Naive thymus-derived CD4-positive, alpha-beta T cell (primary cell): ENCODE measurements around the gene GHDC. TPM values are rescaled to one million over a fixed set of nuclear protein-coding genes. Genes with fewer than 3 reads are reported as not detected.

ENCODE experiments used
- ATAC-seq: fragments of 150-1000 bp; cut with Tn5 transposase; 2 replicates; pipeline ENCODE4 v1.10.0; 2021; ENCODE audit warnings: mild to moderate bottlenecking, moderate library complexity
- CTCF ChIA-PET: fragments of 350-600 bp; sonication (Branson Sonifier 250); formaldehyde crosslinking; loops from one replicate; lab custom pipeline; 2021; ENCODE audit warnings: antibody characterized with exemption; lab: Charles Lee
- POLR2A ChIA-PET: fragments of 350-600 bp; sonication (Branson Sonifier 250); formaldehyde crosslinking; loops from one replicate; lab custom pipeline; 2021; ENCODE audit warnings: antibody characterized with exemption, inconsistent platforms; lab: Charles Lee
- DNase-seq, 9 donors: peaks; one replicate each; pipeline versions ENCODE4 v3.0.0 to v3.0.0-alpha.2; 2020 to 2022; ENCODE audit warnings: mixed read lengths in 1 of 9
- H3K27ac ChIP-seq: one replicate; pipeline ENCODE4 v1.7.0; 2013; ENCODE audit warnings: mild to moderate bottlenecking, low read depth, low read length, moderate library complexity
- H3K27me3 ChIP-seq, 2 donors: one replicate each; pipeline ENCODE4 v1.7.0; 2013; ENCODE audit warnings: low read length in 2 of 2, mild to moderate bottlenecking in 2 of 2, moderate library complexity in 2 of 2; ENCODE audit not compliant: control insufficient read depth in 2 of 2, insufficient read depth in 2 of 2
- H3K36me3 ChIP-seq, 3 experiments: 1 replicate in 2 of 3; 2 replicates in 1 of 3; pipeline ENCODE4 v1.7.0; 2013; ENCODE audit warnings: low read length in 3 of 3, mild to moderate bottlenecking in 3 of 3, moderate library complexity in 1 of 3; ENCODE audit not compliant: insufficient read depth in 3 of 3, control insufficient read depth in 2 of 3
- H3K4me1 ChIP-seq, 2 donors: one replicate each; pipeline ENCODE4 v1.7.0; 2013; ENCODE audit warnings: low read length in 2 of 2, mild to moderate bottlenecking in 2 of 2, moderate library complexity in 1 of 2; ENCODE audit not compliant: control insufficient read depth in 2 of 2, insufficient read depth in 2 of 2
- H3K4me3 ChIP-seq: 2 replicates; pipeline ENCODE4 v1.7.0; 2013; ENCODE audit warnings: mild to moderate bottlenecking, low read length
- H3K9me3 ChIP-seq, 3 experiments: 1 replicate in 2 of 3; 2 replicates in 1 of 3; pipeline ENCODE4 v1.7.0; 2013; ENCODE audit warnings: low read length in 3 of 3; ENCODE audit not compliant: control insufficient read depth in 2 of 3
- H3K27ac Mint-ChIP-seq, 9 donors: one replicate each; pipeline ENCODE4 v1.8.0; 2020 to 2022; ENCODE audit warnings: mixed read lengths in 9 of 9, mild to moderate bottlenecking in 8 of 9, moderate library complexity in 5 of 9, inconsistent platforms in 2 of 9
- H3K27me3 Mint-ChIP-seq, 5 donors: one replicate each; pipeline ENCODE4 v1.8.0; 2021 to 2022; ENCODE audit warnings: mixed read lengths in 5 of 5, mild to moderate bottlenecking in 1 of 5
- H3K36me3 Mint-ChIP-seq, 5 donors: one replicate each; pipeline ENCODE4 v1.8.0; 2020 to 2022; ENCODE audit warnings: mixed read lengths in 5 of 5, mild to moderate bottlenecking in 3 of 5, inconsistent platforms in 1 of 5
- H3K4me1 Mint-ChIP-seq, 7 donors: one replicate each; pipeline ENCODE4 v1.8.0; 2020 to 2022; ENCODE audit warnings: mixed read lengths in 7 of 7, mild to moderate bottlenecking in 3 of 7, inconsistent platforms in 1 of 7
- H3K4me3 Mint-ChIP-seq, 10 donors: one replicate each; pipeline ENCODE4 v1.8.0; 2020 to 2022; ENCODE audit warnings: mild to moderate bottlenecking in 10 of 10, mixed read lengths in 10 of 10, moderate library complexity in 6 of 10, inconsistent platforms in 2 of 10
- H3K9me3 Mint-ChIP-seq, 11 donors: one replicate each; pipeline ENCODE4 v1.8.0; 2020 to 2022; ENCODE audit warnings: mixed read lengths in 11 of 11, mild to moderate bottlenecking in 4 of 11, inconsistent platforms in 1 of 11, moderate library complexity in 1 of 11
- intact Hi-C, 2 donors: fragments of 100-400 bp; cut with micrococcal nuclease; formaldehyde crosslinking; loops; one replicate each; pipeline ENCODE4 v1.15.1; 2023
- polyA plus RNA-seq, 2 donors: library from polyadenylated mRNA; unstranded; fragments of 300-500 nt; fragmentation: Illumina TruSeq; gene quantifications; one replicate each; pipeline ENCODE4 v1.2.3, GENCODE V29; 2021
- total RNA-seq, 6 experiments: library from RNA in 5 of 6; stranded (reverse) in 5 of 6; gene quantifications; 1 replicate in 5 of 6; 2 replicates in 1 of 6; pipeline ENCODE4 v1.2.3 and lab custom pipeline; 2021 to 2026

Gene GHDC
- total and polyA plus RNA-seq, 7 experiments from 2014 or later, result 15.2 to 29.8 (median 18.0) TPM

- POLR2A ChIA-PET, result interaction anchor here (1.0 to 1.5 kb wide), 2 partner anchors 15 to 310 kb away, joined by 3 to 6 read pairs; partner anchors contain the start of gene GHDC
- no peak overlapping the region for H3K4me3 ChIP-seq
- no peak for ATAC-seq
- H3K27me3 ChIP-seq, result no peaks in the 10 kb centered on the region
- Mint-ChIP-seq H3K27ac (no peak overlapping the region), H3K27me3 (peaks cover 0 to 37% (median 13%) of the 10 kb centered on the region in 5 donors), H3K9me3 (peaks cover 0 to 2% (median 0%) of the 10 kb centered on the region in 11 donors), H3K4me3 (peak overlapping the region in 6 of 10 donors; percentile 16 to 74 (median 50)), H3K4me1 (peaks cover 10 to 42% (median 34%) of the 10 kb centered on the region in 7 donors), H3K36me3 (peaks cover 0 to 1% (median 0%) of the 10 kb centered on the region in 5 donors)
- H3K27ac ChIP-seq, result no peak overlapping the region
- CTCF ChIA-PET, result no interaction called here
- no peaks in the 10 kb centered on the region for H3K36me3 ChIP-seq
- DNase-seq, result no peak
- H3K4me1 ChIP-seq, result peaks cover 18 to 29% of the 10 kb centered on the region in 2 donors
- intact Hi-C loops, result no loop called here
- no peaks in the 10 kb centered on the region for H3K9me3 ChIP-seq
Observed at GRCh38 chr17:42179335-42179734, 15.0 kb downstream of the GHDC start.

GRCh38 chr17:42178817-42179216, 15.5 kb downstream of the GHDC start:
- DNase-seq (no peak), ATAC-seq (peak; percentile 12)
- Mint-ChIP-seq H3K4me3 (peak overlapping the region in 1 of 10 donors; percentile 21), H3K27ac (no peak overlapping the region), H3K4me1 (peaks cover 8 to 44% (median 32%) of the 10 kb centered on the region in 7 donors), H3K27me3 (peaks cover 0 to 37% (median 13%) of the 10 kb centered on the region in 5 donors), H3K9me3 (peaks cover 0 to 2% (median 0%) of the 10 kb centered on the region in 11 donors), H3K36me3 (peaks cover 0 to 1% (median 0%) of the 10 kb centered on the region in 5 donors)
- H3K27me3 ChIP-seq, result no peaks in the 10 kb centered on the region
- peaks cover 15 to 28% of the 10 kb centered on the region in 2 donors for H3K4me1 ChIP-seq
- H3K9me3 ChIP-seq, result no peaks in the 10 kb centered on the region
- CTCF ChIA-PET, result no interaction called here
- H3K4me3 ChIP-seq, result no peak overlapping the region
- intact Hi-C loops, result no loop called here
- H3K27ac ChIP-seq, result no peak overlapping the region
- no peaks in the 10 kb centered on the region for H3K36me3 ChIP-seq
- POLR2A ChIA-PET, result interaction anchor here (1.0 to 1.5 kb wide), 2 partner anchors 15 to 310 kb away, joined by 3 to 6 read pairs; partner anchors contain the start of gene GHDC

DNA sequence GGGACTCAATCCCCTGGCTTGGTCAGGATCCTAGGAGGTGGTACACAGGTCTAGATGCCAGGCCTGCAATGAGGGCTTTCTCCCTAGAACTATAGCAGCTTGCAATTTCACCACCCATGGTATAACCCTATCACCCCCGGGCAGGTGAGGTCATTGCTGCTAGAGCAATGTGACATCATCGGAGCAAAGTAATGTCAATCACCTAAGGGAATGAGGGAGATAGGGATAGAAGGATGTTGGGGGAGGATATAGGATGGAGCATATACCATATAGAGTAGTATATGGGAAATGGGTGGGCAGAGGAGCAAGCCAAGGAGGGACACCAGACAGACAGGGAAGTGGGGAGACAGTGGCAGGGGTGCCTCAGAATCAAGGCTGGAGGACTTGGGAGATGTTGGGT, 16.6 kb downstream of the GHDC start:
- Mint-ChIP-seq H3K27me3 (peaks cover 0 to 37% (median 13%) of the 10 kb centered on the region in 5 donors), H3K27ac (no peak overlapping the region), H3K36me3 (peaks cover 0 to 1% (median 0%) of the 10 kb centered on the region in 5 donors), H3K9me3 (no peaks in the 10 kb centered on the region), H3K4me1 (peaks cover 0 to 33% (median 22%) of the 10 kb centered on the region in 7 donors), H3K4me3 (peak overlapping the region in 1 of 10 donors; percentile 18)
- Histone ChIP-seq H3K36me3 (no peaks in the 10 kb centered on the region), H3K4me1 (peaks cover 8 to 19% of the 10 kb centered on the region in 2 donors), H3K9me3 (no peaks in the 10 kb centered on the region), H3K4me3 (no peak overlapping the region), H3K27ac (no peak overlapping the region), H3K27me3 (no peaks in the 10 kb centered on the region)
- ChIA-PET POLR2A (no interaction called here), CTCF (no interaction called here)
- intact Hi-C loops, result no loop called here
- DNase-seq (no peak), ATAC-seq (no peak)

DNA sequence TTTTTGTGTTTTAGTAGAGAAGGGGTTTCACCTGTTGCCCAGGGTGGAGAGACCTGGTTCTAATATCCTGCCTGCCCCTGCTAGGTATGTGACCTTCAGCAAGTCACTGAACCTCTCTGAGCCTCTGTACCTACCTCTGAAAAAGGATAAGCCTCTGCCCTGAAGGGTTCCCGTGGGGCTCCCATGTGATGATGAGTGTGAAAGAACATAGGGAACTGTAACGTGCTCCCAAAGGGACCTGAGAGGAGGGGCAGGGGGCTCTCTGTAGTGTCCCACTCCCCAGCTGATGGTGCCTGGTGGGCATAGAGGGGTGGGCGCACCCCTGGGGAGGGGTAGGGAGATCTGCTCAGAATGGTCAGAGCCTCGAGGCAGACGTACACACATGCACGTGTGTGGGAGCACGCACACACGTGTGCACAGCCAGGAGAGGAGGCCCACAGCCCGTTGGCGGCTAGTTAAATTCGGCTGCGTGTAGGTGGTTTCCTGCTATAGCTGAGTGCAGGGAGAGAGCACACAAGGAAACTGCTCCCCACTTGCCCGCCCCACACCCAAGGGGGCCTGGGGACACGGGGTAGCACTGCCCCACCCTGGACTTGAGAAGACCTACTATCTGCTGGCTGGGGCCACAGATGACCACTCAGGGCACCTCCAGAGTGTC, 20.0 kb downstream of the GHDC start:
- H3K27ac ChIP-seq, result no peak overlapping the region
- peaks cover 0 to 8% of the 10 kb centered on the region in 2 donors for H3K4me1 ChIP-seq
- Mint-ChIP-seq H3K27me3 (peaks cover 0 to 17% (median 8%) of the 10 kb centered on the region in 5 donors), H3K27ac (no peak overlapping the region), H3K4me3 (no peak overlapping the region), H3K4me1 (peaks cover 0 to 17% (median 6%) of the 10 kb centered on the region in 7 donors), H3K9me3 (no peaks in the 10 kb centered on the region), H3K36me3 (peaks cover 0 to 1% (median 0%) of the 10 kb centered on the region in 5 donors)
- H3K27me3 ChIP-seq, result no peaks in the 10 kb centered on the region
- no peak overlapping the region for H3K4me3 ChIP-seq
- no peaks in the 10 kb centered on the region for H3K36me3 ChIP-seq
- H3K9me3 ChIP-seq, result no peaks in the 10 kb centered on the region
- intact Hi-C loops, result no loop called here
- CTCF ChIA-PET, result no interaction called here
- DNase-seq, result no peak
- no peak for ATAC-seq
- POLR2A ChIA-PET, result no interaction called here

DNA sequence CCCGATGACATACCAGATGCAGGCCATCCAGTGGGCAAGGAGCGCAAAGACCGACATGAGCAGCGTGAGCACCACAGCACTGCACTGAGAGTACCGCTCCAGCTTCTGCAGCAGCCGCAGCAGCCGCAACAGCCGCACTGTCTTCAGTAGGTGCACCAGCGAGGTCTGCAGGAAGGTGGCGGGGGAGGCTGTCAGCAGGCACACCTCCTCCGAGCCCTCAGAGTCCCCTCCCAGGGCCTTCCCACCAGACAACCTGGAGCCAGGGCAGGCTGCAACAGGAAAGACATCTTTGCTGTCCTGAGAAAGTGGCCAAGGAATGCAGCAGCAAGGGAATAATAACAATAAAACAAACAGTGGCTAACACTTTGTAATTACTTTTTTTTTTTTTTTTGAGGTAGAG, 22.5 kb downstream of the GHDC start:
- H3K4me3 ChIP-seq, result no peak overlapping the region
- Mint-ChIP-seq H3K4me1 (peaks cover 0 to 12% (median 0%) of the 10 kb centered on the region in 7 donors), H3K27me3 (peaks cover 0 to 9% (median 0%) of the 10 kb centered on the region in 5 donors), H3K27ac (no peak overlapping the region), H3K4me3 (no peak overlapping the region), H3K36me3 (no peaks in the 10 kb centered on the region), H3K9me3 (peaks cover 0 to 1% (median 0%) of the 10 kb centered on the region in 11 donors)
- DNase-seq (no peak), ATAC-seq (no peak)
- no peaks in the 10 kb centered on the region for H3K27me3 ChIP-seq
- no peaks in the 10 kb centered on the region for H3K4me1 ChIP-seq
- H3K9me3 ChIP-seq, result no peaks in the 10 kb centered on the region
- H3K36me3 ChIP-seq, result no peaks in the 10 kb centered on the region
- H3K27ac ChIP-seq, result no peak overlapping the region
- intact Hi-C loops, result no loop called here
- ChIA-PET CTCF (no interaction called here), POLR2A (interaction anchor here (0.6 kb wide), 1 partner anchor 73 kb away, joined by 4 read pairs; no protein-coding TSS in a partner anchor)

DNA sequence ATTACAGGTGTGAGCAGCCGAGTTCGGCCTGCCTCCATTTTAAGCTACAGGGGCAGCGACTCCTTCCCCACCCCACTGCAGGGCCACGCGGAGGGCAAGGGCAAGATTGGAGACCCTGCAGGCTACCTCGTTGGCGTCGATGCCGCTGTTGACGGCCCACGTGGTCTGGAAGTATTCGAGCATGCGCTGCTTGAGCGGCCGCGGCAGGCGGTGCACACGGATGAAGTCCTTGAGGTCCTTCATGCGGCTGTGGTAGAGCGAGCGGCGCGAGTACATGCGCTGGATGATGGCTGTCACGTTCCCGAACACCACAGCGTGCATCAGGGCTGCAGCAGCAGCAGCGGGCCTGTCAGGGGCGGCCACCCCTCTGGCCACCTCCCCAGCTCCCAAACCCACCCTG, 24.9 kb downstream of the GHDC start:
- Mint-ChIP-seq H3K36me3 (no peaks in the 10 kb centered on the region), H3K4me1 (peaks cover 0 to 12% (median 0%) of the 10 kb centered on the region in 7 donors), H3K4me3 (no peak overlapping the region), H3K27ac (no peak overlapping the region), H3K9me3 (peaks cover 0 to 4% (median 0%) of the 10 kb centered on the region in 11 donors), H3K27me3 (peaks cover 0 to 6% (median 0%) of the 10 kb centered on the region in 5 donors)
- no peak overlapping the region for H3K4me3 ChIP-seq
- ATAC-seq (no peak), DNase-seq (no peak)
- ChIA-PET CTCF (no interaction called here), POLR2A (no interaction called here)
- no peaks in the 10 kb centered on the region for H3K4me1 ChIP-seq
- no peaks in the 10 kb centered on the region for H3K9me3 ChIP-seq
- intact Hi-C loops, result no loop called here
- H3K27ac ChIP-seq, result no peak overlapping the region
- H3K27me3 ChIP-seq, result no peaks in the 10 kb centered on the region
- H3K36me3 ChIP-seq, result no peaks in the 10 kb centered on the region
